GM12878 (cell line): ENCODE results near the gene FERMT1. TPM values are rescaled to one million over a fixed set of nuclear protein-coding genes. Genes with fewer than 3 reads are reported as not detected.

Source experiments
- ATAC-seq: fragments of 200-7000 bp; cut with Tn5 transposase; 3 replicates; pipeline ENCODE4 v1.9.1; 2020; ENCODE audit warnings: mild to moderate bottlenecking, moderate library complexity
- BruUV-seq: library from RNA; stranded (reverse); fragments of 400-500 nt; replicated peaks from 2 replicates; lab custom pipeline; 2021; lab: Mats Ljungman, UMichigan
- CTCF ChIA-PET: fragments of 300-600 bp; sonication (Branson Sonifier 250); formaldehyde crosslinking; extraction: SDS; loops from one replicate; lab custom pipeline; 2021; ENCODE audit warnings: inconsistent platforms; lab: Yijun Ruan, JAX
- POLR2A ChIA-PET: fragments of 350-600 bp; formaldehyde crosslinking; extraction: SDS; loops from one replicate; lab custom pipeline; 2021; ENCODE audit warnings: inconsistent platforms; lab: Charles Lee
- RAD21 ChIA-PET: fragments of 300-600 bp; sonication (Branson Sonifier 250); formaldehyde crosslinking; loops from one replicate; lab custom pipeline; 2023; ENCODE audit warnings: antibody characterized with exemption; ENCODE audit not compliant: unreplicated experiment; lab: Charles Lee
- SMC1A ChIA-PET: fragments of 300-600 bp; sonication (Branson Sonifier 250); formaldehyde crosslinking; loops from one replicate; lab custom pipeline; 2023; ENCODE audit not compliant: unreplicated experiment, uncharacterized antibody; lab: Charles Lee
- DNase-seq: peaks from one replicate; pipeline ENCODE4 v3.0.0-alpha.2; 2011; ENCODE audit warnings: low read depth, low spot score
- FAIRE-seq: peaks from 3 replicates; lab custom pipeline; 2011; peaks lifted over from hg19 to GRCh38; lab: Jason Lieb, UNC
- H2AFZ ChIP-seq: 2 replicates; pipeline ENCODE4 v1.6.0; 2011; ENCODE audit warnings: low read depth, low read length, control low read depth; ENCODE audit not compliant: control insufficient read depth
- H3K27ac ChIP-seq: 2 replicates; pipeline ENCODE4 v1.5.1; 2011; ENCODE audit warnings: control low read depth; ENCODE audit not compliant: control insufficient read depth, insufficient read depth
- H3K27me3 ChIP-seq, 2 experiments: replicated peaks in 1 of 2; 2 replicates each; pipeline versions ENCODE4 v1.6.0 to v1.6.1; 2011; ENCODE audit warnings: low read length in 1 of 2; ENCODE audit not compliant: control insufficient read depth in 2 of 2, insufficient read depth in 2 of 2
- H3K36me3 ChIP-seq, 2 experiments: 2 replicates each; pipeline ENCODE4 v1.5.1; 2011; ENCODE audit warnings: low read length in 1 of 2; ENCODE audit not compliant: control insufficient read depth in 2 of 2, insufficient read depth in 2 of 2
- H3K4me1 ChIP-seq: 2 replicates; pipeline ENCODE4 v1.6.1; 2011; ENCODE audit warnings: mild to moderate bottlenecking, low read length, moderate library complexity, mixed read lengths; ENCODE audit not compliant: control insufficient read depth, insufficient read depth
- H3K4me2 ChIP-seq: 2 replicates; pipeline ENCODE4 v1.6.0; 2011; ENCODE audit warnings: control low read depth; ENCODE audit not compliant: control insufficient read depth, insufficient read depth
- H3K4me3 ChIP-seq: fragments of 200-600 bp; sonication (generic); 2 replicates; pipeline ENCODE4 v1.5.1; 2016
- H3K79me2 ChIP-seq: 2 replicates; pipeline ENCODE4 v1.6.0; 2011; ENCODE audit warnings: low read length; ENCODE audit not compliant: control insufficient read depth, insufficient read depth
- H3K9ac ChIP-seq: 2 replicates; pipeline ENCODE4 v1.8.0; 2011; ENCODE audit warnings: low read length, control low read depth, mixed read lengths; ENCODE audit not compliant: control insufficient read depth, insufficient read depth
- H3K9me3 ChIP-seq: replicated peaks from 3 replicates; pipeline ENCODE4 v1.5.1; 2011; ENCODE audit warnings: mild to moderate bottlenecking, low read length; ENCODE audit not compliant: control insufficient read depth, insufficient read depth
- H4K20me1 ChIP-seq: 2 replicates; pipeline ENCODE4 v1.6.0; 2011; ENCODE audit not compliant: control insufficient read depth, insufficient read depth
- CBX5 ChIP-seq: sonication (generic); IDR thresholded peaks from 2 replicates; pipeline ENCODE4 v1.6.1; 2016; ENCODE audit warnings: low read depth, moderate library complexity, mild to moderate bottlenecking, inconsistent platforms
- CREB1 ChIP-seq: IDR thresholded peaks from 2 replicates; pipeline ENCODE4 v1.6.1; 2012; ENCODE audit warnings: low read depth, mild to moderate bottlenecking, inconsistent platforms
- EP300 ChIP-seq, 2 experiments: fragments of 150-350 bp in 1 of 2; IDR thresholded peaks; 2 replicates each; pipeline ENCODE4 v1.6.1; 2011 to 2012; ENCODE audit warnings: low read depth in 2 of 2, low read length in 2 of 2, borderline replicate concordance in 1 of 2, improper control_type of control experiment in 1 of 2, inconsistent platforms in 1 of 2; ENCODE audit not compliant: control insufficient read depth in 1 of 2
- ESRRA ChIP-seq: IDR thresholded peaks from 2 replicates; pipeline ENCODE4 v1.6.1; 2012; ENCODE audit warnings: mild to moderate bottlenecking, low read length, improper control_type of control experiment
- HDGF ChIP-seq: fragments of 450-650 bp; IDR thresholded peaks from 2 replicates; pipeline ENCODE4 v1.6.1; 2016; ENCODE audit warnings: antibody characterized with exemption
- JUND ChIP-seq: IDR thresholded peaks from 2 replicates; pipeline ENCODE4 v1.6.1; 2012; ENCODE audit warnings: low read depth, mild to moderate bottlenecking, low read length, improper control_type of control experiment, moderate library complexity
- KAT2A ChIP-seq: conservative IDR thresholded peaks from 2 replicates; pipeline ENCODE4 v1.6.1; 2011; ENCODE audit warnings: low read depth, low read length; ENCODE audit not compliant: control insufficient read depth
- MAX ChIP-seq: IDR thresholded peaks from 2 replicates; pipeline ENCODE4 v1.6.1; 2012; ENCODE audit warnings: low read depth, low read length, improper control_type of control experiment
- PML ChIP-seq: IDR thresholded peaks from 2 replicates; pipeline ENCODE4 v1.6.1; 2012; ENCODE audit warnings: low read length, inconsistent platforms
- RAD21 ChIP-seq: IDR thresholded peaks from 2 replicates; pipeline ENCODE4 v1.6.1; 2011; ENCODE audit warnings: mild to moderate bottlenecking, low read depth, low read length, moderate library complexity; ENCODE audit not compliant: insufficient read depth
- SUZ12 ChIP-seq: fragments of 200-600 bp; sonication (generic); IDR thresholded peaks from one replicate; pipeline ENCODE4 v1.6.1; 2018; ENCODE audit warnings: antibody characterized with exemption, mild to moderate bottlenecking; ENCODE audit not compliant: unreplicated experiment
- TBL1XR1 ChIP-seq: IDR thresholded peaks from 2 replicates; pipeline ENCODE4 v1.6.1; 2012; ENCODE audit warnings: low read depth, low read length, improper control_type of control experiment
- ZBTB33 ChIP-seq: fragments of 450-650 bp; IDR thresholded peaks from 2 replicates; pipeline ENCODE4 v1.6.1; 2017; ENCODE audit warnings: mild to moderate bottlenecking
- ZNF217 ChIP-seq: fragments of 450-650 bp; IDR thresholded peaks from 2 replicates; pipeline ENCODE4 v1.6.1; 2017; ENCODE audit warnings: antibody characterized with exemption, mild to moderate bottlenecking
- ZZZ3 ChIP-seq: IDR thresholded peaks from 2 replicates; pipeline ENCODE4 v1.6.1; 2011; ENCODE audit warnings: low read depth; ENCODE audit not compliant: control insufficient read depth, insufficient read length
- WGBS: methylation state at CpG from one replicate; pipeline ENCODE4 v1.1.6; 2016; ENCODE audit warnings: low lambda C conversion rate; ENCODE audit not compliant: insufficient replicate concordance, insufficient coverage; ENCODE audit errors: missing lambda C conversion rate; 5-methylcytosine and 5-hydroxymethylcytosine counted together
- in situ Hi-C: fragments of 300-500 bp; cut with MboI; formaldehyde crosslinking; loops from 9 replicates; pipeline ENCODE4 v1.14.3; 2018; ENCODE audit warnings: mixed read lengths
- intact Hi-C: fragments of 100-400 bp; cut with micrococcal nuclease; formaldehyde crosslinking; loops from one replicate; pipeline ENCODE4 v1.14.2; 2022; ENCODE audit not compliant: unreplicated experiment
- polyA plus RNA-seq, 11 experiments: library from polyadenylated mRNA; depleted of rRNA in 4 of 11; unstranded in 6 of 11; stranded (reverse) in 5 of 11; fragments of >200 nt; fragmentation: Nextera tagmentation in 4 of 11; fragmentation: Illumina TruSeq in 1 of 11; extraction: Ambion mirVana in 4 of 11; extraction: Trizol in 1 of 11; gene quantifications; 1 replicate in 1 of 11; 2 replicates in 10 of 11; pipeline versions ENCODE4 v1.2.1 to v1.2.3, GENCODE V29; 2011 to 2016; ENCODE audit warnings: inconsistent platforms in 2 of 11, missing spikeins in 2 of 11, low read depth in 1 of 11
- total RNA-seq, 4 experiments: library from RNA; depleted of rRNA in 3 of 4; stranded (reverse); fragments of >200 nt in 3 of 4; fragmentation: Illumina TruSeq in 1 of 4; extraction: Trizol in 1 of 4; gene quantifications; 2 replicates each; pipeline versions ENCODE4 v1.2.1 to v1.2.3, GENCODE V29; 2013 to 2021
- TF ChIP-seq, protein P1 (sequence below): fragments of 450-650 bp; IDR thresholded peaks from 2 replicates; pipeline ENCODE4 v1.6.1; 2014; ENCODE audit warnings: mild to moderate bottlenecking

Gene FERMT1
- total and polyA plus RNA-seq, 10 of the 15 experiments (the other 5 are each of a cell fraction or from before 2014, with no cell fraction given), result 0.04 to 3.1 (median 0.45) TPM

DNA sequence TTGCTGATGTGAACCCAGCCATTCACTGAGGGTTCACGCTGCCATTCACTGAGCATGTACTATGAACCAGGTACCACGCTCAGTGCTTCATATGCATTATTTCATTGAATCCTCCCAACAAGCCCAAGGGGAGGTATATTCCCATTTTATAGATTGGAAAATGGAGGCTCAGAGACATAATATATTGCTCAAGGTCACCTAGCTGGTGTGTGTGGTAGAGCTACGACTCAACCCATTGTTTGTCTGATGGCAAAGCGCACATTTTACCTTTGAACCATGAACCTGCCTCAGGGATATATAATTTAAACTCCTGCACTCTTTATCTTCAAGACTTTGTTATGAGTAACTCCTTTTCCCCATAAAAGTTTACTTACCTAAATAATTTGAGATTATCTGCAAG, 28.3 kb downstream of the FERMT1 start:
- FAIRE-seq, result no peak
- WGBS, result 59% methylated on average over 4 of the region's 4 CpGs
- no peak for ATAC-seq
- CTCF ChIA-PET, result interaction anchor here (0.9 to 1.9 kb wide), 2 partner anchors 10 to 566 kb away, joined by 3 to 7 read pairs; no protein-coding TSS in a partner anchor
- in situ Hi-C loops, result no loop called here
- no peaks in the 10 kb centered on the region for H3K4me1 ChIP-seq
- POLR2A ChIA-PET, result no interaction called here
- SMC1A ChIA-PET, result no interaction called here
- H3K9ac ChIP-seq, result no peak overlapping the region
- H2AFZ ChIP-seq, result no peak overlapping the region
- H3K9me3 ChIP-seq, result no peaks in the 10 kb centered on the region
- H3K4me2 ChIP-seq, result no peak overlapping the region
- RAD21 ChIA-PET, result no interaction called here
- H3K36me3 ChIP-seq, result no peaks in the 10 kb centered on the region
- H3K27me3 ChIP-seq, result no peaks in the 10 kb centered on the region
- H3K4me3 ChIP-seq, result no peak overlapping the region
- no peak overlapping the region for H3K27ac ChIP-seq
- no peak for DNase-seq
- no peaks in the 10 kb centered on the region for H3K79me2 ChIP-seq
- TF ChIP-seq, protein P1, sequence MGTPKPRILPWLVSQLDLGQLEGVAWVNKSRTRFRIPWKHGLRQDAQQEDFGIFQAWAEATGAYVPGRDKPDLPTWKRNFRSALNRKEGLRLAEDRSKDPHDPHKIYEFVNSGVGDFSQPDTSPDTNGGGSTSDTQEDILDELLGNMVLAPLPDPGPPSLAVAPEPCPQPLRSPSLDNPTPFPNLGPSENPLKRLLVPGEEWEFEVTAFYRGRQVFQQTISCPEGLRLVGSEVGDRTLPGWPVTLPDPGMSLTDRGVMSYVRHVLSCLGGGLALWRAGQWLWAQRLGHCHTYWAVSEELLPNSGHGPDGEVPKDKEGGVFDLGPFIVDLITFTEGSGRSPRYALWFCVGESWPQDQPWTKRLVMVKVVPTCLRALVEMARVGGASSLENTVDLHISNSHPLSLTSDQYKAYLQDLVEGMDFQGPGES, result no peak
- TF ChIP-seq ESRRA (no peak), EP300 (IDR thresholded peaks at IDR 0.05; ENCODE audit: borderline replicate concordance in 1 of 2, control insufficient read depth in 1 of 2, low read depth in 2 of 2, low read length in 2 of 2) (no peak), KAT2A (no peak), MAX (no peak), JUND (no peak), HDGF (no peak), PML (no peak), ZZZ3 (no peak), TBL1XR1 (no peak), SUZ12 (no peak), ZNF217 (no peak), RAD21 (no peak), CBX5 (no peak), CREB1 (no peak), ZBTB33 (no peak)
- H4K20me1 ChIP-seq, result no peaks in the 10 kb centered on the region
- intact Hi-C loops, result no loop called here
- BruUV-seq, result no TSS peak
